Mesenchymal stem cell (in vitro differentiated cells and primary cell): ENCODE data around the gene SVOP.

ENCODE experiments used
- DNase-seq: peaks from one replicate; pipeline ENCODE4 v3.0.0-alpha.2; 2013
- H2AFZ ChIP-seq: one replicate; pipeline ENCODE4 v1.6.1; 2013; ENCODE audit warnings: low read depth, mild to moderate bottlenecking, control low read depth, inconsistent platforms, low read length, moderate library complexity
- H2AK5ac ChIP-seq: 2 replicates; pipeline ENCODE4 v1.6.1; 2013; ENCODE audit warnings: low read length, moderate library complexity, mild to moderate bottlenecking, inconsistent platforms; ENCODE audit not compliant: severe bottlenecking
- H2BK120ac ChIP-seq: one replicate; pipeline ENCODE4 v1.6.1; 2013; ENCODE audit warnings: low read depth, mild to moderate bottlenecking, inconsistent platforms, low read length, moderate library complexity
- H2BK12ac ChIP-seq, 2 experiments: one replicate each; pipeline ENCODE4 v1.6.1; 2013; ENCODE audit warnings: inconsistent platforms in 2 of 2, low read length in 2 of 2, mild to moderate bottlenecking in 2 of 2, moderate library complexity in 2 of 2, control low read depth in 1 of 2
- H2BK15ac ChIP-seq: one replicate; pipeline ENCODE4 v1.6.1; 2013; ENCODE audit warnings: mild to moderate bottlenecking, low read depth, inconsistent platforms; ENCODE audit not compliant: poor library complexity, severe bottlenecking
- H2BK5ac ChIP-seq: 2 replicates; pipeline ENCODE4 v1.6.1; 2013; ENCODE audit warnings: low read depth, mild to moderate bottlenecking, low read length, control low read depth, inconsistent platforms; ENCODE audit not compliant: poor library complexity, severe bottlenecking
- H3K14ac ChIP-seq, 2 experiments: one replicate each; pipeline ENCODE4 v1.6.1; 2013; ENCODE audit warnings: inconsistent platforms in 2 of 2, low read length in 2 of 2, control low read depth in 1 of 2, mild to moderate bottlenecking in 1 of 2, moderate library complexity in 1 of 2
- H3K18ac ChIP-seq, 2 experiments: one replicate each; pipeline ENCODE4 v1.6.1; 2013; ENCODE audit warnings: inconsistent platforms in 2 of 2, low read length in 2 of 2, control low read depth in 1 of 2, low read depth in 1 of 2, mild to moderate bottlenecking in 1 of 2
- H3K23ac ChIP-seq, 2 experiments: one replicate each; pipeline ENCODE4 v1.6.1; 2013; ENCODE audit warnings: inconsistent platforms in 2 of 2, low read length in 2 of 2, mild to moderate bottlenecking in 2 of 2, moderate library complexity in 2 of 2, control low read depth in 1 of 2
- H3K27ac ChIP-seq: 2 replicates; pipeline ENCODE4 v1.5.1; 2013; ENCODE audit warnings: mild to moderate bottlenecking, moderate library complexity, low read length, control low read depth, inconsistent platforms; ENCODE audit not compliant: poor library complexity, severe bottlenecking
- H3K27me3 ChIP-seq, 2 experiments: 2 replicates each; pipeline versions ENCODE4 v1.6.1 to v1.7.0; 2013; ENCODE audit warnings: low read length in 2 of 2, mild to moderate bottlenecking in 2 of 2, moderate library complexity in 2 of 2, control low read depth in 1 of 2, inconsistent platforms in 1 of 2; ENCODE audit not compliant: control insufficient read depth in 1 of 2, insufficient read depth in 1 of 2
- H3K36me3 ChIP-seq, 2 experiments: 2 replicates each; pipeline versions ENCODE4 v1.6.1 to v1.7.0; 2013; ENCODE audit warnings: low read length in 2 of 2, control low read depth in 1 of 2, inconsistent platforms in 1 of 2, low read depth in 1 of 2, mild to moderate bottlenecking in 1 of 2; ENCODE audit not compliant: insufficient read depth in 2 of 2, control insufficient read depth in 1 of 2
- H3K4ac ChIP-seq, 2 experiments: one replicate each; pipeline ENCODE4 v1.6.1; 2013; ENCODE audit warnings: inconsistent platforms in 2 of 2, low read length in 2 of 2, mild to moderate bottlenecking in 2 of 2, moderate library complexity in 2 of 2, control low read depth in 1 of 2, low read depth in 1 of 2
- H3K4me1 ChIP-seq: 2 replicates; pipeline ENCODE4 v1.6.1; 2013; ENCODE audit warnings: low read depth, low read length, control low read depth; ENCODE audit not compliant: control insufficient read depth, insufficient read depth
- H3K4me2 ChIP-seq: 2 replicates; pipeline ENCODE4 v1.6.1; 2013; ENCODE audit warnings: low read length, mild to moderate bottlenecking, inconsistent platforms; ENCODE audit not compliant: poor library complexity, severe bottlenecking
- H3K4me3 ChIP-seq, 2 experiments: 2 replicates each; pipeline versions ENCODE4 v1.5.1 to v1.7.0; 2013; ENCODE audit warnings: low read length in 2 of 2, mild to moderate bottlenecking in 2 of 2, control low read depth in 1 of 2, low read depth in 1 of 2; ENCODE audit not compliant: insufficient read depth in 1 of 2
- H3K79me1 ChIP-seq: replicated peaks from 2 replicates; pipeline ENCODE4 v1.6.1; 2013; ENCODE audit warnings: mild to moderate bottlenecking, control low read depth, low read length, inconsistent platforms; ENCODE audit not compliant: poor library complexity, severe bottlenecking
- H3K9ac ChIP-seq: 2 replicates; pipeline ENCODE4 v1.7.0; 2013; ENCODE audit warnings: mild to moderate bottlenecking, low read length, moderate library complexity
- H3K9me3 ChIP-seq: 2 replicates; pipeline ENCODE4 v1.7.0; 2013; ENCODE audit warnings: mild to moderate bottlenecking, low read length; ENCODE audit not compliant: control insufficient read depth
- H4K8ac ChIP-seq: one replicate; pipeline ENCODE4 v1.6.1; 2013; ENCODE audit warnings: inconsistent platforms, mild to moderate bottlenecking, low read length, moderate library complexity
- H4K91ac ChIP-seq: one replicate; pipeline ENCODE4 v1.6.1; 2013; ENCODE audit warnings: mild to moderate bottlenecking, low read length, inconsistent platforms
- WGBS: methylation state at CpG from one replicate; pipeline ENCODE4 v1.1.7; 2013; ENCODE audit warnings: mixed read lengths; 5-methylcytosine and 5-hydroxymethylcytosine counted together

Gene SVOP

DNA sequence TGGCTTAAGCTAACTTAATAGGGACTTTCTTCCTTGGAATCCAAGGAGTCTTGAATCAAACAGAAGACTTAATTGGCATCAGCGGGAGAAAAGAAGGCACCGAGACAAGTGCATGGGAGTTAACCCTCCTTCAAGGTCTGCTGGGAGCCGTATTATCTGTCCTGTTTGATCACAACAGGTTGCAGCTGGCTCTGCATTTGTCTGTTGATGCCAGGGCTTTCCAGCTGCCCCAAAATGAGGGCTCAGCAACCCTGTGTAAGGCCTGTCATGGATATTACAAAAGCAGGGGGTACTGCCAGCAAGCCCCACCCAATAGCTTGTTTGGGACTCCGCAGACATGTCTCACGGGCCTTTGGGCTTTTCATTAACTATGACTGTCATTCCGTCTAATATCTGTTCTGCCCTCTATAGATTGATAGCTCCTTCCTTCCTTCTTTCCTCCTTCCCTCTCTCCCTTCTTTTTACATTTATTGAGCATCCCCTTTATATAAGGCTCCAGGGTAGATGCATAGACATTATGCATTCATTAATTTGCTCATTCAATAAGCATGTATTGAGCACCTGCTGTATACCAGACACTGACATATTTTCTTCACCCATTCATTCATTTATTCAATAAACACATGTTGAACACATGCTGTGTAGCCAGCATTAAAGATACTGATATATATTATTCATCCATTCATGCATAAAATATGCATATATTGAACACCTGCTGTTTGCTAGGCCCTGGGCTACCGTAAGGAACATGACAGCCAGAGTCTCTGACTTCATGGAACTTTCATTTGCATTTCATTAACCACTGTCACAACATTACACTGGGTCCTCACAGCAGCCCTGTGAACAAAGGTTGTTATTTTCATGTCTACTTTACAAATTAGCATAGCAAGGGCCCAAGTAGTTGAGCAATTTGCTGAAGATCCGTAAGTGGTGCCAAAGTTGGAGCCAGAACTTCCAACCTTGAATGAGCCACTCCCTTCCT is 56.2 kb downstream of the SVOP start:
- H2AK5ac ChIP-seq: no peak overlapping the region
- H2BK120ac ChIP-seq: no peak overlapping the region
- DNase-seq: no peak
- no peak overlapping the region for H2BK12ac ChIP-seq
- no peak overlapping the region for H4K91ac ChIP-seq
- 88% methylated on average over 8 of the region's 8 CpGs for WGBS
- H2BK5ac ChIP-seq: no peak overlapping the region
- no peaks in the 10 kb centered on the region for H3K79me1 ChIP-seq
- no peaks in the 10 kb centered on the region for H3K4me1 ChIP-seq
- no peak overlapping the region for H2AFZ ChIP-seq
- H3K23ac ChIP-seq: no peak overlapping the region
- no peaks in the 10 kb centered on the region for H3K36me3 ChIP-seq
- H3K27me3 ChIP-seq: peaks cover 35% of the 10 kb centered on the region in 2 experiments
- no peak overlapping the region for H3K4ac ChIP-seq
- no peaks in the 10 kb centered on the region for H3K9me3 ChIP-seq
- no peak overlapping the region for H3K9ac ChIP-seq
- H2BK15ac ChIP-seq: no peak overlapping the region
- H3K4me2 ChIP-seq: no peak overlapping the region
- no peak overlapping the region for H3K27ac ChIP-seq
- no peak overlapping the region for H4K8ac ChIP-seq
- no peak overlapping the region for H3K14ac ChIP-seq
- H3K4me3 ChIP-seq: no peak overlapping the region
- no peak overlapping the region for H3K18ac ChIP-seq

DNA sequence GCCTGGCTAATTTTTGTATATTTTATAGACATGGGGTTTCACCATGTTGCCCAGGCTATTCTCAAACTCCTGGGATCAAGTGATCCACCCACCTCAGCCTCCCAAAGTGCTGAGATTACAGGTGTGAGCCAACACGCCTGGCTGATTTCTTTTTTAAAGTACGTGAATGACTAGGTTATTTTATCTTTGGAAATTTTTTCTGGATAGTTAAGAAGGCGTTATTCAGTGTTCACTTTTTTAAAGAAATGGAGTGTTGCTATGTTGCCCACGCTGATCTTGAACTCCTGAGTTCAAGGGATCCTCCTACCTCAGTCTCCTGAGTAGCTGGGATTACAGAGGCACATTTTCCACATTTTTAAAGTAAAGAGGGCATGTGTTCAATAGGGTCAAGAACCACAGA is 58.6 kb downstream of the SVOP start:
- Histone ChIP-seq H3K9ac (no peak overlapping the region), H3K9me3 (no peaks in the 10 kb centered on the region), H3K18ac (no peak overlapping the region), H3K23ac (no peak overlapping the region), H3K4me1 (no peaks in the 10 kb centered on the region), H3K36me3 (no peaks in the 10 kb centered on the region), H3K79me1 (no peaks in the 10 kb centered on the region), H3K4ac (no peak overlapping the region), H2BK5ac (no peak overlapping the region), H3K4me3 (no peak overlapping the region), H4K8ac (no peak overlapping the region), H2AK5ac (no peak overlapping the region), H4K91ac (no peak overlapping the region), H3K27ac (no peak overlapping the region), H2BK12ac (no peak overlapping the region), H2BK120ac (no peak overlapping the region), H3K14ac (no peak overlapping the region), H3K27me3 (peaks cover 40 to 50% of the 10 kb centered on the region in 2 experiments), H2BK15ac (no peak overlapping the region), H2AFZ (no peak overlapping the region), H3K4me2 (no peak overlapping the region)
- 72% methylated on average over 4 of the region's 4 CpGs for WGBS
- DNase-seq: no peak

DNA sequence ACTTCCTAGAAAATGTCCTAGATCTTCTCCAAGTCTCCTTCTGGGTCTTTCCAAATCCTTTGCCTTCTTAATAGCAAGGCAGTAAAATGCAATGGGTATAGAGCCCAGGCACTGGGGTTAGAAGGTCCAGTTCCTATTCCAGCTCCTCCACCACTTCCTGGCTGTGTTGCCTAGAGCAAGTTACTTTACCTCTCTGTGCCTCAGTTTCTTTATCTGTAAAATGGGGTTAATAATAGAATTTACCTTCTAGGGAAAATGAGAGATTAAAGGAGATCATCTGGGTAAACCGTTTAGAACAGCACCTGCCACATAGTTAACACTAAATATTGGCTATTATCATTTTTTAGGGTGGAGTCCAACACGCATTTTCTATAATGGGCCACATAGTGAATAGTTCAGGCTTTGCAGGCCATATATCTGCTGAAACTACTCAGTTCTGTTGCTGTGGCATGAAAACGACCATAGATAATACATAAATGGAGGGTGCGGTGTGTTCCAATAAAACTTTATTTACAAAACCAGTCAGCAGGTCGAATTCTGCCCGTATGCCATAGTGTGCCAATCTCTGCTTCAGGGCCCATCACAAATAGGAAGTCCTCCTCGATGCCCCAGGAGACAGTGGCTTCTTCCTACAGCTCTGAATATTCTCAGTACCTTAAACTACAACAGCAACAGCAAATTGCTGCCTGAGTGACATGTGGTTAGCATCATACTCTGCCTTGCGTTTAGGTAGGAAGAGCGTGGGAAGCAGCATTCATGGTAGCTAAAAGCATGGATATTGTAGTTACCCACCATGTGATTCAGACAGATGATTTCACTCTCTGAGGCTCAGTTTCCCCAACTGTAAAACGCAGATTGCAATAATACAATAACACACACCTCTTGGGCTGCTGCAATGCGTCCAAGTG is 60.9 kb downstream of the SVOP start:
- Histone ChIP-seq H3K79me1 (no peaks in the 10 kb centered on the region), H3K23ac (no peak overlapping the region), H3K4me2 (no peak overlapping the region), H3K9me3 (no peaks in the 10 kb centered on the region), H3K27ac (no peak overlapping the region), H3K4me1 (no peaks in the 10 kb centered on the region), H4K8ac (no peak overlapping the region), H3K4ac (no peak overlapping the region), H2BK15ac (no peak overlapping the region), H3K27me3 (peaks cover 36 to 46% of the 10 kb centered on the region in 2 experiments), H3K36me3 (no peaks in the 10 kb centered on the region), H3K9ac (no peak overlapping the region), H3K14ac (no peak overlapping the region), H2AFZ (no peak overlapping the region), H2BK5ac (no peak overlapping the region), H2BK12ac (no peak overlapping the region), H2BK120ac (no peak overlapping the region), H2AK5ac (no peak overlapping the region), H3K18ac (no peak overlapping the region), H3K4me3 (no peak overlapping the region), H4K91ac (no peak overlapping the region)
- DNase-seq: no peak
- WGBS: 86% methylated on average over 11 of the region's 11 CpGs
